Astrocyte (in vitro differentiated cells and primary cell): ENCODE data around the gene PRR36. TPM values are rescaled to one million over a fixed set of nuclear protein-coding genes. Genes with fewer than 3 reads are reported as not detected.

Experiments used
- DNase-seq: peaks from one replicate; pipeline ENCODE4 v3.0.0-alpha.2; 2010; ENCODE audit warnings: low read depth
- FAIRE-seq: peaks from 2 replicates; lab custom pipeline; 2011; peaks lifted over from hg19 to GRCh38; lab: Jason Lieb, UNC
- H2AFZ ChIP-seq: 2 replicates; pipeline ENCODE4 v1.6.0; 2012; ENCODE audit warnings: low read depth, low read length, inconsistent platforms
- H3K27ac ChIP-seq: 2 replicates; pipeline ENCODE4 v1.5.1; 2011; ENCODE audit warnings: low read depth, low read length, inconsistent platforms
- H3K27me3 ChIP-seq: 2 replicates; pipeline ENCODE4 v1.6.0; 2011; ENCODE audit warnings: low read length, inconsistent platforms; ENCODE audit not compliant: insufficient read depth
- H3K36me3 ChIP-seq: 2 replicates; pipeline ENCODE4 v1.5.1; 2011; ENCODE audit warnings: low read length, inconsistent platforms; ENCODE audit not compliant: insufficient read depth
- H3K4me1 ChIP-seq: 2 replicates; pipeline ENCODE4 v1.5.1; 2011; ENCODE audit warnings: low read length, inconsistent platforms; ENCODE audit not compliant: insufficient read depth
- H3K4me2 ChIP-seq: 2 replicates; pipeline ENCODE4 v1.6.0; 2012; ENCODE audit warnings: low read length, inconsistent platforms
- H3K4me3 ChIP-seq: 2 replicates; pipeline ENCODE4 v1.5.1; 2011; ENCODE audit warnings: low read depth, mild to moderate bottlenecking, low read length, inconsistent platforms; ENCODE audit not compliant: insufficient read depth
- H3K79me2 ChIP-seq: 2 replicates; pipeline ENCODE4 v1.6.0; 2012; ENCODE audit warnings: mild to moderate bottlenecking, low read length, inconsistent platforms; ENCODE audit not compliant: insufficient read depth
- H3K9ac ChIP-seq: 2 replicates; pipeline ENCODE4 v1.6.0; 2012; ENCODE audit warnings: mild to moderate bottlenecking, low read length, inconsistent platforms
- H3K9me3 ChIP-seq: 2 replicates; pipeline ENCODE4 v1.5.1; 2012; ENCODE audit warnings: low read depth, mild to moderate bottlenecking, low read length, inconsistent platforms; ENCODE audit not compliant: insufficient read depth
- H4K20me1 ChIP-seq: 2 replicates; pipeline ENCODE4 v1.6.0; 2012; ENCODE audit warnings: low read length, inconsistent platforms; ENCODE audit not compliant: insufficient read depth
- H3K27ac Mint-ChIP-seq: one replicate; pipeline ENCODE4 v1.8.0; 2021; ENCODE audit warnings: mild to moderate bottlenecking, mixed read lengths; ENCODE audit not compliant: unreplicated experiment
- H3K27me3 Mint-ChIP-seq: one replicate; pipeline ENCODE4 v1.8.0; 2021; ENCODE audit warnings: low read depth, mixed read lengths; ENCODE audit not compliant: unreplicated experiment
- H3K36me3 Mint-ChIP-seq: one replicate; pipeline ENCODE4 v1.8.0; 2021; ENCODE audit warnings: low read depth, mixed read lengths; ENCODE audit not compliant: unreplicated experiment
- H3K4me1 Mint-ChIP-seq: one replicate; pipeline ENCODE4 v1.8.0; 2021; ENCODE audit warnings: low read depth, mixed read lengths; ENCODE audit not compliant: unreplicated experiment
- H3K4me3 Mint-ChIP-seq: one replicate; pipeline ENCODE4 v1.8.0; 2021; ENCODE audit warnings: mild to moderate bottlenecking, moderate library complexity, mixed read lengths; ENCODE audit not compliant: unreplicated experiment
- H3K9me3 Mint-ChIP-seq: one replicate; pipeline ENCODE4 v1.8.0; 2021; ENCODE audit warnings: mild to moderate bottlenecking, mixed read lengths; ENCODE audit not compliant: unreplicated experiment
- CTCF ChIP-seq: IDR thresholded peaks from 2 replicates; pipeline ENCODE4 v1.5.1; 2011; ENCODE audit warnings: low read depth, mild to moderate bottlenecking, inconsistent platforms, low read length, moderate library complexity; ENCODE audit not compliant: insufficient read depth
- EZH2 ChIP-seq: IDR thresholded peaks from 2 replicates; pipeline ENCODE4 v1.6.1; 2012; ENCODE audit warnings: mild to moderate bottlenecking, low read length, inconsistent platforms; ENCODE audit not compliant: insufficient read depth
- total RNA-seq: library from RNA; stranded (reverse); gene quantifications from 2 replicates; pipeline ENCODE4 v1.2.1, GENCODE V29; 2021

Gene PRR36
- total RNA-seq, 1 donor from 2014 or later, result 1.3 TPM

- Mint-ChIP-seq H3K4me3 (no peak overlapping the region), H3K4me1 (peaks cover 4% of the 10 kb centered on the region), H3K36me3 (no peaks in the 10 kb centered on the region), H3K9me3 (no peaks in the 10 kb centered on the region), H3K27ac (no peak overlapping the region), H3K27me3 (peaks cover 20% of the 10 kb centered on the region)
- Histone ChIP-seq H3K27ac (no peak overlapping the region), H4K20me1 (peaks cover 10% of the 10 kb centered on the region), H3K36me3 (no peaks in the 10 kb centered on the region), H3K9me3 (no peaks in the 10 kb centered on the region), H2AFZ (no peak overlapping the region), H3K79me2 (no peaks in the 10 kb centered on the region), H3K9ac (no peak overlapping the region), H3K4me2 (no peak overlapping the region), H3K27me3 (peaks cover 11% of the 10 kb centered on the region), H3K4me1 (peaks cover 10% of the 10 kb centered on the region), H3K4me3 (no peak overlapping the region)
- FAIRE-seq, result no peak
- DNase-seq, result no peak
- no peak for TF ChIP-seq EZH2
- TF ChIP-seq CTCF, result no peak
These were observed 6.9 kb downstream of the PRR36 start for GRCh38 chr19:7867092-7867844.

DNA sequence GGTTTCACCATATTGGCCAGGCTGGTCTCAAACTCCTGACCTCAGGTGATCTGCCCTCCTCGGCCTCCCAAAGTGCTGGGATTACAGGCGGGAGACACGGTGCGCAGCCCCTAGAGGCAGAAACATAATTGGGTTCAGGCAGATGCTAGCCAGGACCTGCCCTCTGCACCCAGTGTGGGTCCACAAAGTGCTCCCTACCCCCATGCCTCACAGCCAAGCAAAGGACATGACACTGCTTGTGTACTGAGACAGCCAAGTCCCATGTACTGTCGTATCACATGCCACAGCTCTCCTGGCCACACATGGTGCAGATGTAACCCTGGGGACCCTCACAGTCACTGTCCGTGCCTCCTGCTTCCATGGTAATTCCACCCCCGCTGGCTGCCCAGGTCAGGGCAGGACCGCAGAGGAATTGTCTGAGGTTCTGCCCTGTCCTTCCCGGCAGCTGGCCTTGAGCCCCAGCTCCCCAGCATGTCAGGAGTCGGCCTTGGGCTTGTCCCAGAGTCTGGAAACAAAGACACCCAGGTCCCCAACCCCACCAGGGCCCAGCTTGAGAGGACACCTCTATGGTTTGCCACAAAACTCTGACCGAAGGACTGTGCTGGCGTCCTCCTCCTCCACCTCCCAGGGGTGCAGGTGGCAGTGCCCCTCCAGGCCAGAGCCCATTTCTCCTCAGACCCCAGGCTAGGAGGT lies 7.6 kb downstream of the PRR36 start:
- Mint-ChIP-seq H3K9me3 (no peaks in the 10 kb centered on the region), H3K27ac (no peak overlapping the region), H3K36me3 (no peaks in the 10 kb centered on the region), H3K27me3 (peaks cover 20% of the 10 kb centered on the region), H3K4me3 (no peak overlapping the region), H3K4me1 (peaks cover 4% of the 10 kb centered on the region)
- Histone ChIP-seq H2AFZ (no peak overlapping the region), H3K36me3 (no peaks in the 10 kb centered on the region), H3K27me3 (peaks cover 11% of the 10 kb centered on the region), H3K9me3 (no peaks in the 10 kb centered on the region), H3K27ac (no peak overlapping the region), H3K79me2 (no peaks in the 10 kb centered on the region), H3K4me1 (peaks cover 5% of the 10 kb centered on the region), H3K4me2 (no peak overlapping the region), H3K9ac (no peak overlapping the region), H3K4me3 (no peak overlapping the region), H4K20me1 (peaks cover 12% of the 10 kb centered on the region)
- DNase-seq, result no peak
- TF ChIP-seq CTCF, result no peak
- TF ChIP-seq EZH2, result no peak
- no peak for FAIRE-seq
